ENCODE data around the gene TBX5.

The TBX5 gene

GRCh38 chr12:114314974-114315720, 90.8 kb downstream of the TBX5 start:
- no peak for DNase-seq

DNA sequence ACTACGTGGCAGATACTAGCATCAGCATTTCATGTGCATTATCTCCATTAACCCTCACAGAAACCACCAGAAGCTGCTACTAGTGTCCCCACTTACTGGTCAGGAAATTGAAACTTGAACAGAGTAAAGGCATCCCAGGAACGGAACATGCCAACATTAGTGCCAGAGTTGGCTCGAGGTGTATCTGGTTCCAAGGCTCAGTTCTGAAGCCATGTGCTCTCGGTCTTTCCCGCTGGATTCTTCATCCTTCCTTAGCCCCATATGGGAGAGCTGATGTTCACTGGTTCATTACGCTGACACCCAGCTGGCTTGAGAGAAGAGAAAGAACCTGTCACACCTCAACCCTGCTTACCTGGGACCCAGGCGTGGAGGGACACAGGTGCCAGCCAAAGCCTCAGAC, 91.5 kb downstream of the TBX5 start:
- no peak for DNase-seq

- no peak for DNase-seq
Observed at GRCh38 chr12:114313910-114314309, 92.0 kb downstream of the TBX5 start.

DNA sequence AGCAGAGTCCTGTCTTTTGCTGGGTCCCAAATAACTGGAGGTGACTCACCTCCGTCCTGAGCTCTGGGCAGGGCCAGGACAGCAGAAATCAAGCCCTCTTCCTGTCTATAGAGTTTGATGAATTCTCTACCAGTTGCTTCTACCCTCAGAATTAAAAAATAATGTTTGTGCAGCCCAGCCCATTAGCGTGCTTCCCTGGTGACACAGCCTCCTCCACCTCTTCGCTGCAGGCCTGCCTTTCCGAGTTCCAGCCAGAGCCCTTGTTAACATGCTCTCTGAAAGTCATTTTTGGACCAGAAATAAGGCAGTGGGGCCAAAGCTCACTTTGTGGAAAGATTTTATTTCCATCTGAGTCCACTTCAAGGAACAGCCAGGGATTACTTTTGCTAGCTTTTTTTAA, 94.0 kb downstream of the TBX5 start:
- no peak for DNase-seq

- DNase-seq, result no peak
Observed at GRCh38 chr12:114306646-114307045, 99.3 kb downstream of the TBX5 start.

DNA sequence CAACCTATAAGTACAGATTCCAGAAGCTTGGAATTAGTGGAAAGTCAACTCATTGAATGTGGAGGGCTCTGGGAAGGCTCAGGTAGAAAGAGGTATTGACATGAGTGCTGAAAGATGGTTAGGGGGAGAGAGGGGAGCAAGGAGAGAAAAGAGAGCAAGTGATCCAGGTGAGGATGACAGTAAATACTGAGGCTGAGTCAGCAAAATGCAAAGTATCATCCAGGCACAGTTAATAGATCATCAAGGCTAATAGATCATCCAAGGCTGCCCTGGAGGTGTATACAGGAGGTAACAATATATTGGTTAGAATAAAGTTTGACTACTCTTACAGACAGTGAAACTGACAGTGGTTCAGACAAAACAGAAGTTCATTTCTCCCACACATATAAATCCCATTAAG, 100.5 kb downstream of the TBX5 start:
- no peak for DNase-seq

Measured in stimulated activated CD4-positive, alpha-beta T cell treated with anti-CD3 and anti-CD28 coated beads, Interleukin-2, amount 100 ng/mL, for 24 hours (primary cell).